CD4-positive, alpha-beta T cell treated with Interleukin-10 for 1 hour (primary cell): Measurements from ENCODE around the gene LYPD3.
"Not testable (repeated sequence)": the region's sequence is repeated elsewhere in the genome, so short reads cannot be mapped to it uniquely, and the experiment has no call there.

Source experiments
- DNase-seq: peaks from one replicate; pipeline ENCODE4 v3.0.0-alpha.2; 2020

LYPD3 gene

DNA sequence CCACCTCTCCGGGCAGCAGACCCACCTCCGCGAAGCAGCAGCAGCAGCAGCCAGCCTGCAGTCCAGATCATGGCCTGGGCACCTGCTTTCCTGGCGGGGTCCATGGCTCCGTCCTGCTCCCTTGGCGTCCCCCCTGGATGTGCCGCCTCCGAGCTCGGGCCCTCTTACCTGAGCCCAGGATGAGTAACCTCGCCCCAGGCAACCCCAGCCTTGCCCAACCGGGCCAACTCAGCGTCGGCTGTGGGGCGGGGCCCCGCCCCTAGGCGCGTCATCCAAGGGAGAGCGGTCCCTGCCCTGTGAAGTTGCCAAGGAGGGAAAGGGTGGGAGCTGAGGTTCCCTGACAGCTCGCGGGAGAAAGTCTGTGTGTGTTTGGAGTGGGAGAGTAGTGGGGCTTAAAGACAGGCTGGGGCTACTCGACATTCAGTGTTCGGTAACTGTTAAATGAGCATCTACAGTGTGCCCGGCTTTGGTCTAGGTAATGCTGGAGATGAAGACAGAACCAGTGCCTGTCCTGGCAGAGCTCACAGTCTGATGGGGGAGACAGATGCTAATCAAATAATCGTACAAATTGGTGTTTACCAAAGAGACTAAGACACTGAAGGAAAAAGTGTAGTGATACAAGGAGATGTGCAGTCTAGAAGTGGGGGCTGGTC is at the start of gene LYPD3:
Gene LYPD3, minus strand, starts transcription at position 141 of the 653 bp plus-strand sequence. Its CDS starts 37 bp downstream, at position 104.
- DNase-seq = no peak

DNA sequence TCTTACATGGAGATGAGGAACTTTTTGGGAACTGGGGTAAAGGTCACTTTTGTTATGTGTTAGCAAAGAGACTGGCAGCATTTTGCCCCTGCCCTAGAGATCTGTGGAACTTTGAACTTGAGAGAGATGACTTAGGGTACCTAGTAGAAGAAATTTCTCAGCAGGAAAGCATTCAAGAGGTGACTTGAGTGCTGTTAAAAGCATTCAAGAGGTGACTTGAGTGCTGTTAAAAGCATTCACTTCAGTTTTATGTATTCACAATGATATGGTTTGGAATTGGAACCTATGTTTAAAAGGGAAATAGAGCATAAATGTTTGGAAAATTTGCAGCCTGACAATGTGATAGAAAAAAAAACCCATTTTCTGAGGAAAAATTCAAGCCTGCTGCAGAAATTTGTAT is 47.0 kb upstream of the LYPD3 start:
- DNase-seq = not testable (repeated sequence)

- no peak for DNase-seq
These were observed 45.9 kb upstream of the LYPD3 start for GRCh38 chr19:43511324-43511723.

DNA sequence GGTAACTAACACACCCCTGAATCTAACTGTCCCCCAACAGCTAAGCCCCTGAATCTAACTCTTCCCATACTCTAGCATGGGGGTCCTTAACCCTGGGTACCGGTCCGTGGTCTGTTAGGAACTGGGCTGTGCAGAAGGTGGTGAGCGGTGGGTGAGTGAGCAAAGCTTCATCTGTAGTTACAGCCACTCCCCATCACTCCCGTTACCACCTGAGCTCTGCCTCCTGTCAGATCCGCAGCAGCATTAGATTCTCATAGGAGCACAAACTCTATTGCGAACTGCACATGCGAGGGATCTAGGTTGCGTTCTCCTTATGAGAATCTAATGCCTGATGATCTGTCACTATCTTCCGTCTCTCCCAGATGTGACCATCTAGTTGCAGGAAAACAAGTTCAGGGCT is 45.3 kb upstream of the LYPD3 start:
- DNase-seq = no peak

DNA sequence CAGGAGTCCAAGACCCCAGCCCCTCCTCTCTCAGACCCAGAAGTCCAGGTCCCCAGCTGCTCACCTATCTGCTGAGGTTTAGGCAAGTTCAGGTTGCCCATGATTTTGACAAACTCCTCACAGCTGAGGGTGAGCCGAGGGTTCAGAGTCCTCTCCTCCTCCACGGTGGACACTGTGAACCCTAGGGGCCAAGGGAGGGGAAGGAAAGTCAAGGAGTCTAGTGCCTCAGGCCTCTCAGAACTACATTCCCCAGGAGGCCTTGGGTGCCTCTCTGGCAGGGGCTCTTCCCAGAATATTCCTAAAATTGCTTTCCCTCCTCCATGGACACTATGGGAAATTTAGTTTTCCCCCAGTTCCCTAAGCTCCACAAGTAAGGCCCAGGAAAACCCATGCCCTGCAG is 42.5 kb upstream of the LYPD3 start:
- DNase-seq = no peak

DNA sequence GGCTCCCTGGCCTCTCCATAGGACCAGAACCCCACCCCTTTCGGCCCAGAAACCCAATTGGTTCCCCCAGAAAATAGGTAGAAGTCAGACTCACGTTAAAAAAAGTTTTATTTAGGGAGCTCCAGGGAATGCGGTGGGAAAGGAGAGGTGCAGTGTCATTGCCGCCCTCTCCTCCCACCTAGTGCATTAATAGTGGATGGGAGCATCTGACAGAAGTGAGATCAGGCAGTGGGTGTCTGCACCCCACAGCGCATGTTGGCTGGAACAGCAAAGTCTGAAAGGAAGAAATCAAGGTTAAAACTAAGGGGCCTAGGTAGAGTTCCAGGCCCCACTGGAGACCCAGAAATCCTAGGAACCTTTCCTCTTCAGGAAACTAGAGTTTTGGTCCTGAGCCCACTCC is 41.2 kb upstream of the LYPD3 start:
- no peak for DNase-seq

DNA sequence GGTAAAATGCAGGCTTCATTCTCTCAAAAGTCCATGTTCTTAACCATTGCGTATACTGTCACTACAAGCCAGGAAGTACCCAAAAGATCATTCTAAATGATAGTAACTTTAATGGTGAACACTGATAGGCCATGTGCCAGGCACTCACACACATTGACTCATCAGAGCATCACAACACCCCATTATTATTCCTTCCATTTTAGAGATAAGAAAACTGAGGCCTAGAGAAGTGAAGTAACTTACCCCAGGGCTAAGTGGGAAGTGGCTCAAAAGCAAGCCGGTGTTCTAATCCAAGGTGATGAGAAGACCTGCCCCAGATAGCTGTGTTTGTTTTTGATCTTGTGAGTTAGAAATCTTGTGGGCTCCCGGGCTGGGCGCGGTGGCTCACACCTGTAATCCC is 40.5 kb upstream of the LYPD3 start:
- no peak for DNase-seq

DNA sequence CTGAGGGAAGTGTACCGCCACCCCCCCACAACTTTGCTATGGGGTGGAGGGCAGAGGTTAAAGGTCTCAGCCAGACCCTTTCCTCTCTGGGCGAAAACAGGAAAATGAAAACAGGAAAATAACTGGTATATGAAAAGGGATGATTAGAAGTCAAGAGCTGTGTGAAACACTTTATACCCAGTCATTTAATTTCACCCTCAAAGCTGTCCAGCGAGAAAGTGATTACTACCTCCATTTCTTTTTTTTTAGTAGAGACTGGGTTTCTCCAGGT is 39.7 kb upstream of the LYPD3 start:
- DNase-seq = no peak

GRCh38 chr19:43504426-43505185 is 39.2 kb upstream of the LYPD3 start, which contains the start of gene PHLDB3:
PHLDB3 (minus strand) TSS chr19:43504746; CDS start chr19:43504118, 628 bp downstream.
- peak; percentile 62 for DNase-seq

GRCh38 chr19:43503501-43504425 is 38.4 kb upstream of the LYPD3 start:
- peak; percentile 99 for DNase-seq

GRCh38 chr19:43502419-43502976 is 37.1 kb upstream of the LYPD3 start:
- no peak for DNase-seq

DNA sequence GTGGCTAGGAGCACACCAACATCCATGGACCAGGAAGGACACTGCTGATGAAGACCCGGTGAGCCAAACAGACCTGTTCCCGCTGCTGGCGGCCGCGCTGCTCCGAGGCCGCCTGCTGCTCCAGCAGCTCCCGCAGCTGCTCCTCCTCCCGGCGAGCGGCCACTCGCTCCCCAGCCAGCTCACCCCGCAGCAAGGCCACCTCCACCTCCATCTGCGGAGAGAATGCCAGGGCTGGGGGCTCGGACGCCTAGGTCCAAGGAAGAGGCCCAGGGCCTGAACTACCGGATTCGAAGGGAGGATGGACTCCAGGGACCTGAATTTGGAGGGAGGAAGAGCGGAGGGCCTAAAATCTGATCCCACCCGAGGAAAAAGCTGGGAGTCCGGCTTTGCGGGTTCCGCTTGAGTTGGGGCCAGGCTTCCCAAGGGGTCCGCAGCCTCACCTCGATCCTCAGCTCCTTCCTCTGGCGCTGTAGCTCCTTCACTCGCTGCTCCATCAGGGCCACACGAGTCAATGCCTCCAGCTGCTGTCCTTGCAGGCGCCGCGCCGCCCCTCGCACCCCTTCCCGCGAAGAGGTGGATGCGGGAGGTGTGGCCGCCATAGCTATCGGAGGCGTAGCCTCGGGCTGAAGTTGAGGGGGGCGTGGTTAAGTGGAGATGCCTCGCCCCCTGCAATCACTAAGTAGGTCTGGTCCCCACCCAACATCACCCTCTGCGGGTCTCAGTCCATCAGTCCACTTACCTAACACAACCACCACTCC is 36.4 kb upstream of the LYPD3 start:
- DNase-seq = no peak

GRCh38 chr19:43499042-43499441 is 33.6 kb upstream of the LYPD3 start:
- no peak for DNase-seq

- no peak for DNase-seq
These were observed 32.9 kb upstream of the LYPD3 start for GRCh38 chr19:43498233-43498842.

DNA sequence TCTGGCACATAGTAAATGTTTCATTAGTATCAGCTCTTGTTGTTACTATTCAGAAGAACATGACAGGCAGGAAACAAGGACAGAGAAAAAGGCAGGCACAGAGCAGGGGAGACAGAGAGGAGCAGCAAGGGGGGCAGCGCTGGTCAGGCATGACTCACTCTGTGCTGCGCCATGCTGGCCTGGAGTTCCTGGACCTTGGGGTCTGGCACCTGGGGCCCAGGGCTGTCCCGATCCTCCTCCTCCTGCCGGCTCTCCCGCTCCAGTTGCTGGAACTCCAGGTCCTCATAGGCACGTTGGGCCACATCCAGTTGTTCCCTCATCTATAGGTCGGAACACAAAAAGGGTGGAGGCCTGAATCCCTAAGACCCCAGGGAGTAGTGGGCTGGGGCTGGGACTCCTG is 31.6 kb upstream of the LYPD3 start:
- no peak for DNase-seq

- no peak for DNase-seq
These were observed 29.7 kb upstream of the LYPD3 start for GRCh38 chr19:43495082-43495481.

DNA sequence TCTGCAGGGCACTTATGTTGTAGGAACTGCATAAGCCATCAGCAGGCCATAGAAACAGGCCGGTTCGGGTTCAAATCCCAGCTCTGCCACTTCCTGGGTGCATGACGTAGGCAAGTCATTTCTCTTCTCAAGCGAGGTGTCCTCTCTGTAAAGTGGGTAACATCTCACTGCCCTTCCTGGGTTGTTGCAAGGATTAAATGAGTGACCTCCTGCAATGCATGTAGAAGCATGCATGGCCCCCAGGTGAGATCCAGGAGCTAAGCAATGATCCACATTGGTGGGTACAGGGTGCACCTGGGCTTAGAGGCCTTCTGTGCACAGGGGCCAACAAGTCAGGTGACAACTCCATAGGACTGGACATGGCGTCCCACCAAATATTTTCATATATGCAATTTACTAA is 25.4 kb upstream of the LYPD3 start:
- DNase-seq = no peak

- no peak for DNase-seq
These were observed 24.7 kb upstream of the LYPD3 start for GRCh38 chr19:43489979-43490599.

GRCh38 chr19:43489310-43489709 is 23.9 kb upstream of the LYPD3 start:
- no peak for DNase-seq

DNA sequence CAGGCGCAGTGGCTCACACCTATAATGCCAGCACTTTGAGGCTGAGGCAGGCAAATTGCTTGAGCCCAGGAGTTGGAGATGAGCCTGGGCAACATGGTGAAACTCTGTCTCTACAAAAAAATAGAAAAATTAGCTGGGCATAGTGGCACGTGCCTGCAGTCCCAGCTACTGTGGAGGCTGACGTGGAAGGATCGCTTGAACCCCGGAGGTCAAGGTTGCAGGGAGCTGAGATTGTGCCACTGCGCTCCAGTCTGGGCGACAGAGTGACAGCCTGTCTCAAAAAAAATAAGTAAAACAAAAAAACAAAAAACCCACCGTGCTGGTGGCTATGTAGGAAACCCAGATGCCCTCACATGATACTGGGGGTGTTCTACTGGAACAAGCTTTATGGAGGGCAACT is 22.8 kb upstream of the LYPD3 start:
- no peak for DNase-seq

GRCh38 chr19:43486412-43486811 is 21.0 kb upstream of the LYPD3 start:
- DNase-seq = no peak

- DNase-seq = no peak
These were observed 20.5 kb upstream of the LYPD3 start for GRCh38 chr19:43485951-43486350.
